Naive thymus-derived CD4-positive, alpha-beta T cell (primary cell): ENCODE results near the gene TAPBP. TPM values are rescaled to one million over a fixed set of nuclear protein-coding genes. Genes with fewer than 3 reads are reported as not detected.
A peak's percentile ranks its signal among the peaks of the same experiment; 100 is the strongest.

Source experiments
- ATAC-seq: fragments of 150-1000 bp; cut with Tn5 transposase; 2 replicates; pipeline ENCODE4 v1.10.0; 2021; ENCODE audit warnings: mild to moderate bottlenecking, moderate library complexity
- CTCF ChIA-PET: fragments of 350-600 bp; sonication (Branson Sonifier 250); formaldehyde crosslinking; loops from one replicate; lab custom pipeline; 2021; ENCODE audit warnings: antibody characterized with exemption; lab: Charles Lee
- POLR2A ChIA-PET: fragments of 350-600 bp; sonication (Branson Sonifier 250); formaldehyde crosslinking; loops from one replicate; lab custom pipeline; 2021; ENCODE audit warnings: antibody characterized with exemption, inconsistent platforms; lab: Charles Lee
- DNase-seq, 9 donors: peaks; one replicate each; pipeline versions ENCODE4 v3.0.0 to v3.0.0-alpha.2; 2020 to 2022; ENCODE audit warnings: mixed read lengths in 1 of 9
- H3K27ac ChIP-seq: one replicate; pipeline ENCODE4 v1.7.0; 2013; ENCODE audit warnings: mild to moderate bottlenecking, low read depth, low read length, moderate library complexity
- H3K27me3 ChIP-seq, 2 donors: one replicate each; pipeline ENCODE4 v1.7.0; 2013; ENCODE audit warnings: low read length in 2 of 2, mild to moderate bottlenecking in 2 of 2, moderate library complexity in 2 of 2; ENCODE audit not compliant: control insufficient read depth in 2 of 2, insufficient read depth in 2 of 2
- H3K36me3 ChIP-seq, 3 experiments: 1 replicate in 2 of 3; 2 replicates in 1 of 3; pipeline ENCODE4 v1.7.0; 2013; ENCODE audit warnings: low read length in 3 of 3, mild to moderate bottlenecking in 3 of 3, moderate library complexity in 1 of 3; ENCODE audit not compliant: insufficient read depth in 3 of 3, control insufficient read depth in 2 of 3
- H3K4me1 ChIP-seq, 2 donors: one replicate each; pipeline ENCODE4 v1.7.0; 2013; ENCODE audit warnings: low read length in 2 of 2, mild to moderate bottlenecking in 2 of 2, moderate library complexity in 1 of 2; ENCODE audit not compliant: control insufficient read depth in 2 of 2, insufficient read depth in 2 of 2
- H3K4me3 ChIP-seq: 2 replicates; pipeline ENCODE4 v1.7.0; 2013; ENCODE audit warnings: mild to moderate bottlenecking, low read length
- H3K9me3 ChIP-seq, 3 experiments: 1 replicate in 2 of 3; 2 replicates in 1 of 3; pipeline ENCODE4 v1.7.0; 2013; ENCODE audit warnings: low read length in 3 of 3; ENCODE audit not compliant: control insufficient read depth in 2 of 3
- H3K27ac Mint-ChIP-seq, 9 donors: one replicate each; pipeline ENCODE4 v1.8.0; 2020 to 2022; ENCODE audit warnings: mixed read lengths in 9 of 9, mild to moderate bottlenecking in 8 of 9, moderate library complexity in 5 of 9, inconsistent platforms in 2 of 9
- H3K27me3 Mint-ChIP-seq, 5 donors: one replicate each; pipeline ENCODE4 v1.8.0; 2021 to 2022; ENCODE audit warnings: mixed read lengths in 5 of 5, mild to moderate bottlenecking in 1 of 5
- H3K36me3 Mint-ChIP-seq, 5 donors: one replicate each; pipeline ENCODE4 v1.8.0; 2020 to 2022; ENCODE audit warnings: mixed read lengths in 5 of 5, mild to moderate bottlenecking in 3 of 5, inconsistent platforms in 1 of 5
- H3K4me1 Mint-ChIP-seq, 7 donors: one replicate each; pipeline ENCODE4 v1.8.0; 2020 to 2022; ENCODE audit warnings: mixed read lengths in 7 of 7, mild to moderate bottlenecking in 3 of 7, inconsistent platforms in 1 of 7
- H3K4me3 Mint-ChIP-seq, 10 donors: one replicate each; pipeline ENCODE4 v1.8.0; 2020 to 2022; ENCODE audit warnings: mild to moderate bottlenecking in 10 of 10, mixed read lengths in 10 of 10, moderate library complexity in 6 of 10, inconsistent platforms in 2 of 10
- H3K9me3 Mint-ChIP-seq, 11 donors: one replicate each; pipeline ENCODE4 v1.8.0; 2020 to 2022; ENCODE audit warnings: mixed read lengths in 11 of 11, mild to moderate bottlenecking in 4 of 11, inconsistent platforms in 1 of 11, moderate library complexity in 1 of 11
- intact Hi-C, 2 donors: fragments of 100-400 bp; cut with micrococcal nuclease; formaldehyde crosslinking; loops; one replicate each; pipeline ENCODE4 v1.15.1; 2023
- polyA plus RNA-seq, 2 donors: library from polyadenylated mRNA; unstranded; fragments of 300-500 nt; fragmentation: Illumina TruSeq; gene quantifications; one replicate each; pipeline ENCODE4 v1.2.3, GENCODE V29; 2021
- total RNA-seq, 6 experiments: library from RNA in 5 of 6; stranded (reverse) in 5 of 6; gene quantifications; 1 replicate in 5 of 6; 2 replicates in 1 of 6; pipeline ENCODE4 v1.2.3 and lab custom pipeline; 2021 to 2026

TAPBP gene
- total and polyA plus RNA-seq, 7 experiments from 2014 or later, result 196 to 386 (median 287) TPM

GRCh38 chr6:33315793-33316602, 2.1 kb upstream of the TAPBP start:
- H3K4me3 ChIP-seq, result no peak overlapping the region
- POLR2A ChIA-PET, result interaction anchor here (1.4 to 4.3 kb wide), 6 partner anchors 11 to 109 kb away, joined by 6 to 37 read pairs (median 22); partner anchors contain the start of genes B3GALT4, CUTA, PFDN6 and RPS18

GRCh38 chr6:33314943-33315792, 1.3 kb upstream of the TAPBP start:
- no peak for ATAC-seq
- Mint-ChIP-seq H3K36me3 (peaks cover 4 to 54% (median 14%) of the 10 kb centered on the region in 5 donors), H3K9me3 (peaks cover 0 to 2% (median 0%) of the 10 kb centered on the region in 11 donors), H3K4me3 (peak overlapping the region; percentile 81 to 100 (median 99)), H3K27ac (peak overlapping the region; percentile 97 to 99 (median 98)), H3K27me3 (no peaks in the 10 kb centered on the region), H3K4me1 (peaks cover 46 to 81% (median 71%) of the 10 kb centered on the region in 7 donors)
- H3K27ac ChIP-seq, result peak overlapping the region; percentile 99
- H3K4me1 ChIP-seq, result peaks cover 54 to 55% of the 10 kb centered on the region in 2 donors
- POLR2A ChIA-PET, result interaction anchor here (1.4 to 4.3 kb wide), 3 partner anchors 10 to 38 kb away, joined by 6 to 36 read pairs (median 28); partner anchors contain the start of genes B3GALT4, PFDN6 and WDR46
- intact Hi-C loops, result loop anchor here (1.0 to 10.0 kb wide), 11 partner anchors 8 to 920 kb away; partner anchors contain the start of genes HMGA1 (in 1 of the 2), KIFC1 (in 1 of the 2), PSMB9 (in 1 of the 2) and RPS18 (in 1 of the 2)
- peak overlapping the region; percentile 97 for H3K4me3 ChIP-seq
- CTCF ChIA-PET, result interaction anchor here (1.0 kb wide), 1 partner anchor 13 kb away, joined by 3 read pairs; no protein-coding TSS in a partner anchor
- no peaks in the 10 kb centered on the region for H3K9me3 ChIP-seq
- DNase-seq, result peak in 2 of 9 donors; percentile 28 to 40
- no peaks in the 10 kb centered on the region for H3K27me3 ChIP-seq
- H3K36me3 ChIP-seq, result peaks cover 9 to 31% (median 12%) of the 10 kb centered on the region in 3 experiments

More at GRCh38 chr6:33315793-33316602, 2.1 kb upstream of the TAPBP start:
- no peaks in the 10 kb centered on the region for H3K9me3 ChIP-seq
- peaks cover 57 to 63% of the 10 kb centered on the region in 2 donors for H3K4me1 ChIP-seq
- Mint-ChIP-seq H3K4me1 (peaks cover 52 to 85% (median 75%) of the 10 kb centered on the region in 7 donors), H3K36me3 (peaks cover 4 to 56% (median 18%) of the 10 kb centered on the region in 5 donors), H3K27ac (peak overlapping the region; percentile 89 to 99 (median 98)), H3K9me3 (peaks cover 0 to 2% (median 0%) of the 10 kb centered on the region in 11 donors), H3K4me3 (peak overlapping the region; percentile 77 to 100 (median 100)), H3K27me3 (no peaks in the 10 kb centered on the region)
- no peak for ATAC-seq
- peaks cover 15 to 37% (median 20%) of the 10 kb centered on the region in 3 experiments for H3K36me3 ChIP-seq
- intact Hi-C loops, result loop anchor here (2.0 to 10.0 kb wide), 3 partner anchors 216 to 919 kb away; partner anchors contain the start of gene HMGA1 (in 1 of the 2)
- no peak for DNase-seq
- CTCF ChIA-PET, result interaction anchor here (1.0 kb wide), 1 partner anchor 14 kb away, joined by 3 read pairs; no protein-coding TSS in a partner anchor
- H3K27me3 ChIP-seq, result no peaks in the 10 kb centered on the region
- peak overlapping the region; percentile 99 for H3K27ac ChIP-seq

DNA sequence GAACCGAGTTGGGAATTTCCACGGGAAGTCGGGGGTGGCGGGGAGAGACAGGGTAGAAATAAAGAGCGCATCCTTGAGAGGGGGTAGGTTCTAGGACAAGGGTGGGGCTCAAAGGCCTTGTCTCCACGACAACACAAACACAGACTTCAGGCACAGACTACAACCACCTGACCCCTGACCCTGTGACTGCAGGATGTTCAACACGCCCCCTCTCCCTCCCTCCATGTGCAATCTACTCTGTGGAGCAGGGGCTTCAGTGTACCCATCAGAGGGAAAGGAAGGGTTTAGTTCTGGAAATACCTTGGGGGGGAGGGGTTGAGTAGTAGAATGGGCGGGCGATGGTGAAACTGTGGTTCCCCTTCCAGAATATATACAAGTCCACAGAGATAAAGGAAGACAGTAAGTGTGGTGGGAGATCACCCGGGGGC, 651 bp upstream of the TAPBP start:
- Mint-ChIP-seq H3K4me1 (peaks cover 40 to 74% (median 64%) of the 10 kb centered on the region in 7 donors), H3K9me3 (peaks cover 0 to 2% (median 0%) of the 10 kb centered on the region in 11 donors), H3K4me3 (peak overlapping the region; percentile 81 to 100 (median 99)), H3K27me3 (no peaks in the 10 kb centered on the region), H3K27ac (peak overlapping the region; percentile 97 to 99 (median 98)), H3K36me3 (peaks cover 4 to 47% (median 7%) of the 10 kb centered on the region in 5 donors)
- Histone ChIP-seq H3K27me3 (no peaks in the 10 kb centered on the region), H3K27ac (peak overlapping the region; percentile 99), H3K9me3 (no peaks in the 10 kb centered on the region), H3K4me1 (peaks cover 48 to 49% of the 10 kb centered on the region in 2 donors), H3K36me3 (peaks cover 6 to 28% (median 7%) of the 10 kb centered on the region in 3 experiments), H3K4me3 (peak overlapping the region; percentile 97)
- DNase-seq, result peak; percentile 39 to 88 (median 72)
- ChIA-PET CTCF (no interaction called here), POLR2A (no interaction called here)
- peak; percentile 63 for ATAC-seq
- intact Hi-C loops, result loop anchor here (1.0 to 10.0 kb wide), 10 partner anchors 9 to 920 kb away; partner anchors contain the start of genes HMGA1 (in 1 of the 2), KIFC1 (in 1 of the 2), PSMB9 (in 1 of the 2) and RPS18 (in 1 of the 2)

DNA sequence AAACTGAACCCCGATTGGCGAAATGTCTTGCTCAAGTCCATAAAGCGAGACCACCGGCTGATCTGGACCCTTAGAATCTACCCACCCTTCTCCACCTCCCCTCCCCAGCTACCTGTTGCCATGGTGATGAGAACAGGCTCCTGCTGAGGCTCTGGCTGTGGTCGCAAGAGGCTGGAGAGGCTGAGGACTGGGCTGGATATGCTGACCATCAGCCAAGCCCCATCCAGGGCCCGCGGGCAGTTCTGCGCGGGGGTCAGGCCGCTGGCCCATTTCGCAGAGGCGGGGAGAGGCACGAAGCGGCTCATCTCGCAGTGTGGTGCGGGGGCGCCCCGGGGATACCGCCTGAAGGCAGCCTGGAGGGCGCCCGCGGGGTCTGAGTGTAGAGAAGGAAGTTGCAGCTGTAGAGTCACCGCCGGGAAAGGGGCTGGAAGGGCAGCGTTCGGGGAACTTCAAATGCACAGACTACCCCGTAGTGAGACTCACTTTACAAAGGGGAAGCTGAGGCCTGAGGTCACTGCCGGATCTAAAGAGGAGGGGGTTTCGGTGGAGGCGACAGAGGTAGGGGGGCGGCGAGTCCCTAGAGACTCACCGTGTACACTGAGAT, 671 bp downstream of the TAPBP start:
- Mint-ChIP-seq H3K36me3 (peaks cover 0 to 38% (median 8%) of the 10 kb centered on the region in 5 donors), H3K27me3 (no peaks in the 10 kb centered on the region)
- H3K4me1 ChIP-seq, result peaks cover 35 to 36% of the 10 kb centered on the region in 2 donors

More for the DNA sequence above, 671 bp downstream of the TAPBP start:
- peaks cover 0 to 25% (median 7%) of the 10 kb centered on the region in 3 experiments for H3K36me3 ChIP-seq
- ATAC-seq (peak; percentile 1), DNase-seq (peak in 8 of 9 donors; percentile 19 to 64 (median 30))
- H3K27ac ChIP-seq, result peak overlapping the region; percentile 99
- intact Hi-C loops, result loop anchor here (2.0 to 10.0 kb wide), 5 partner anchors 36 to 922 kb away; partner anchors contain the start of genes B3GALT4 (in 2 of the 2), HMGA1 (in 1 of the 2), KIFC1 (in 1 of the 2) and PSMB9 (in 1 of the 2)
- H3K9me3 ChIP-seq, result no peaks in the 10 kb centered on the region
- Mint-ChIP-seq H3K9me3 (peaks cover 0 to 2% (median 0%) of the 10 kb centered on the region in 11 donors), H3K4me1 (peaks cover 35 to 70% (median 56%) of the 10 kb centered on the region in 7 donors), H3K27ac (peak overlapping the region; percentile 97 to 99 (median 98)), H3K4me3 (peak overlapping the region; percentile 81 to 100 (median 99))
- CTCF ChIA-PET, result interaction anchor here (1.4 to 2.5 kb wide), 3 partner anchors 12 to 32 kb away, joined by 5 to 30 read pairs (median 6); no protein-coding TSS in a partner anchor
- H3K27me3 ChIP-seq, result no peaks in the 10 kb centered on the region
- POLR2A ChIA-PET, result interaction anchor here (0.6 to 5.3 kb wide), 16 partner anchors 11 to 369 kb away, joined by 3 to 65 read pairs (median 4); partner anchors contain the start of genes B3GALT4, CUTA, PFDN6 and RGL2
- peak overlapping the region; percentile 97 for H3K4me3 ChIP-seq
